Naive thymus-derived CD4-positive, alpha-beta T cell (primary cell): ENCODE measurements around the gene GUCY1B1. TPM values are rescaled to one million over a fixed set of nuclear protein-coding genes. Genes with fewer than 3 reads are reported as not detected.

ENCODE experiments used
- ATAC-seq: fragments of 150-1000 bp; cut with Tn5 transposase; 2 replicates; pipeline ENCODE4 v1.10.0; 2021; ENCODE audit warnings: mild to moderate bottlenecking, moderate library complexity
- CTCF ChIA-PET: fragments of 350-600 bp; sonication (Branson Sonifier 250); formaldehyde crosslinking; loops from one replicate; lab custom pipeline; 2021; ENCODE audit warnings: antibody characterized with exemption; lab: Charles Lee
- POLR2A ChIA-PET: fragments of 350-600 bp; sonication (Branson Sonifier 250); formaldehyde crosslinking; loops from one replicate; lab custom pipeline; 2021; ENCODE audit warnings: antibody characterized with exemption, inconsistent platforms; lab: Charles Lee
- DNase-seq, 9 donors: peaks; one replicate each; pipeline versions ENCODE4 v3.0.0 to v3.0.0-alpha.2; 2020 to 2022; ENCODE audit warnings: mixed read lengths in 1 of 9
- H3K27ac ChIP-seq: one replicate; pipeline ENCODE4 v1.7.0; 2013; ENCODE audit warnings: mild to moderate bottlenecking, low read depth, low read length, moderate library complexity
- H3K27me3 ChIP-seq, 2 donors: one replicate each; pipeline ENCODE4 v1.7.0; 2013; ENCODE audit warnings: low read length in 2 of 2, mild to moderate bottlenecking in 2 of 2, moderate library complexity in 2 of 2; ENCODE audit not compliant: control insufficient read depth in 2 of 2, insufficient read depth in 2 of 2
- H3K36me3 ChIP-seq, 3 experiments: 1 replicate in 2 of 3; 2 replicates in 1 of 3; pipeline ENCODE4 v1.7.0; 2013; ENCODE audit warnings: low read length in 3 of 3, mild to moderate bottlenecking in 3 of 3, moderate library complexity in 1 of 3; ENCODE audit not compliant: insufficient read depth in 3 of 3, control insufficient read depth in 2 of 3
- H3K4me1 ChIP-seq, 2 donors: one replicate each; pipeline ENCODE4 v1.7.0; 2013; ENCODE audit warnings: low read length in 2 of 2, mild to moderate bottlenecking in 2 of 2, moderate library complexity in 1 of 2; ENCODE audit not compliant: control insufficient read depth in 2 of 2, insufficient read depth in 2 of 2
- H3K4me3 ChIP-seq: 2 replicates; pipeline ENCODE4 v1.7.0; 2013; ENCODE audit warnings: mild to moderate bottlenecking, low read length
- H3K9me3 ChIP-seq, 3 experiments: 1 replicate in 2 of 3; 2 replicates in 1 of 3; pipeline ENCODE4 v1.7.0; 2013; ENCODE audit warnings: low read length in 3 of 3; ENCODE audit not compliant: control insufficient read depth in 2 of 3
- H3K27ac Mint-ChIP-seq, 9 donors: one replicate each; pipeline ENCODE4 v1.8.0; 2020 to 2022; ENCODE audit warnings: mixed read lengths in 9 of 9, mild to moderate bottlenecking in 8 of 9, moderate library complexity in 5 of 9, inconsistent platforms in 2 of 9
- H3K27me3 Mint-ChIP-seq, 5 donors: one replicate each; pipeline ENCODE4 v1.8.0; 2021 to 2022; ENCODE audit warnings: mixed read lengths in 5 of 5, mild to moderate bottlenecking in 1 of 5
- H3K36me3 Mint-ChIP-seq, 5 donors: one replicate each; pipeline ENCODE4 v1.8.0; 2020 to 2022; ENCODE audit warnings: mixed read lengths in 5 of 5, mild to moderate bottlenecking in 3 of 5, inconsistent platforms in 1 of 5
- H3K4me1 Mint-ChIP-seq, 7 donors: one replicate each; pipeline ENCODE4 v1.8.0; 2020 to 2022; ENCODE audit warnings: mixed read lengths in 7 of 7, mild to moderate bottlenecking in 3 of 7, inconsistent platforms in 1 of 7
- H3K4me3 Mint-ChIP-seq, 10 donors: one replicate each; pipeline ENCODE4 v1.8.0; 2020 to 2022; ENCODE audit warnings: mild to moderate bottlenecking in 10 of 10, mixed read lengths in 10 of 10, moderate library complexity in 6 of 10, inconsistent platforms in 2 of 10
- H3K9me3 Mint-ChIP-seq, 11 donors: one replicate each; pipeline ENCODE4 v1.8.0; 2020 to 2022; ENCODE audit warnings: mixed read lengths in 11 of 11, mild to moderate bottlenecking in 4 of 11, inconsistent platforms in 1 of 11, moderate library complexity in 1 of 11
- intact Hi-C, 2 donors: fragments of 100-400 bp; cut with micrococcal nuclease; formaldehyde crosslinking; loops; one replicate each; pipeline ENCODE4 v1.15.1; 2023
- polyA plus RNA-seq, 2 donors: library from polyadenylated mRNA; unstranded; fragments of 300-500 nt; fragmentation: Illumina TruSeq; gene quantifications; one replicate each; pipeline ENCODE4 v1.2.3, GENCODE V29; 2021
- total RNA-seq, 6 experiments: library from RNA in 5 of 6; stranded (reverse) in 5 of 6; gene quantifications; 1 replicate in 5 of 6; 2 replicates in 1 of 6; pipeline ENCODE4 v1.2.3 and lab custom pipeline; 2021 to 2026

Gene GUCY1B1
- total and polyA plus RNA-seq, 7 experiments from 2014 or later = 0.22 to 1.7 (median 0.29) TPM; not detected in 4

GRCh38 chr4:155742310-155743015 lies 16.4 kb upstream of the GUCY1B1 start:
- ChIA-PET POLR2A (no interaction called here), CTCF (no interaction called here)
- no peaks in the 10 kb centered on the region for H3K36me3 ChIP-seq
- H3K4me3 ChIP-seq = no peak overlapping the region
- ATAC-seq (no peak), DNase-seq (no peak)
- Mint-ChIP-seq H3K36me3 (no peaks in the 10 kb centered on the region), H3K4me3 (no peak overlapping the region), H3K4me1 (no peaks in the 10 kb centered on the region), H3K27me3 (peaks cover 0 to 10% (median 3%) of the 10 kb centered on the region in 5 donors), H3K27ac (no peak overlapping the region), H3K9me3 (peaks cover 0 to 4% (median 0%) of the 10 kb centered on the region in 11 donors)
- no peaks in the 10 kb centered on the region for H3K9me3 ChIP-seq
- no peak overlapping the region for H3K27ac ChIP-seq
- no peaks in the 10 kb centered on the region for H3K27me3 ChIP-seq
- intact Hi-C loops = no loop called here
- H3K4me1 ChIP-seq = no peaks in the 10 kb centered on the region

GRCh38 chr4:155745984-155746383 lies 12.8 kb upstream of the GUCY1B1 start:
- ChIA-PET CTCF (no interaction called here), POLR2A (no interaction called here)
- no peak for ATAC-seq

GRCh38 chr4:155748039-155748438 lies 10.8 kb upstream of the GUCY1B1 start:
- Mint-ChIP-seq H3K27me3 (peaks cover 0 to 12% (median 3%) of the 10 kb centered on the region in 5 donors), H3K36me3 (no peaks in the 10 kb centered on the region), H3K9me3 (peaks cover 0 to 5% (median 0%) of the 10 kb centered on the region in 11 donors), H3K4me1 (no peaks in the 10 kb centered on the region), H3K4me3 (no peak overlapping the region), H3K27ac (no peak overlapping the region)
- Histone ChIP-seq H3K27me3 (no peaks in the 10 kb centered on the region), H3K36me3 (no peaks in the 10 kb centered on the region), H3K9me3 (no peaks in the 10 kb centered on the region), H3K4me3 (no peak overlapping the region), H3K27ac (no peak overlapping the region), H3K4me1 (no peaks in the 10 kb centered on the region)
- no peak for ATAC-seq
- intact Hi-C loops = no loop called here
- ChIA-PET POLR2A (no interaction called here), CTCF (interaction anchor here (0.6 kb wide), 1 partner anchor 14 kb away, joined by 3 read pairs; no protein-coding TSS in a partner anchor)
- no peak for DNase-seq

More at GRCh38 chr4:155745984-155746383, 12.8 kb upstream of the GUCY1B1 start:
- Mint-ChIP-seq H3K36me3 (no peaks in the 10 kb centered on the region), H3K27me3 (peaks cover 0 to 10% (median 0%) of the 10 kb centered on the region in 5 donors), H3K4me3 (no peak overlapping the region), H3K9me3 (peaks cover 0 to 4% (median 0%) of the 10 kb centered on the region in 11 donors), H3K4me1 (no peaks in the 10 kb centered on the region), H3K27ac (no peak overlapping the region)
- Histone ChIP-seq H3K27me3 (no peaks in the 10 kb centered on the region), H3K36me3 (no peaks in the 10 kb centered on the region), H3K27ac (no peak overlapping the region), H3K4me1 (no peaks in the 10 kb centered on the region), H3K4me3 (no peak overlapping the region), H3K9me3 (no peaks in the 10 kb centered on the region)
- intact Hi-C loops = no loop called here
- DNase-seq = no peak

GRCh38 chr4:155749041-155749440 lies 9.8 kb upstream of the GUCY1B1 start:
- Mint-ChIP-seq H3K4me1 (no peaks in the 10 kb centered on the region), H3K4me3 (no peak overlapping the region), H3K9me3 (peaks cover 0 to 5% (median 0%) of the 10 kb centered on the region in 11 donors), H3K27ac (no peak overlapping the region), H3K27me3 (peaks cover 0 to 12% (median 3%) of the 10 kb centered on the region in 5 donors), H3K36me3 (no peaks in the 10 kb centered on the region)
- POLR2A ChIA-PET = no interaction called here
- ATAC-seq (no peak), DNase-seq (no peak)
- Histone ChIP-seq H3K9me3 (no peaks in the 10 kb centered on the region), H3K4me3 (no peak overlapping the region), H3K36me3 (no peaks in the 10 kb centered on the region), H3K4me1 (no peaks in the 10 kb centered on the region), H3K27me3 (no peaks in the 10 kb centered on the region), H3K27ac (no peak overlapping the region)
- CTCF ChIA-PET = no interaction called here
- intact Hi-C loops = no loop called here

- Mint-ChIP-seq H3K27me3 (peaks cover 3 to 17% (median 7%) of the 10 kb centered on the region in 5 donors), H3K4me3 (no peak overlapping the region), H3K36me3 (no peaks in the 10 kb centered on the region), H3K9me3 (peaks cover 0 to 5% (median 0%) of the 10 kb centered on the region in 11 donors), H3K27ac (no peak overlapping the region), H3K4me1 (no peaks in the 10 kb centered on the region)
- Histone ChIP-seq H3K36me3 (no peaks in the 10 kb centered on the region), H3K4me3 (no peak overlapping the region), H3K4me1 (no peaks in the 10 kb centered on the region), H3K27ac (no peak overlapping the region), H3K27me3 (no peaks in the 10 kb centered on the region), H3K9me3 (no peaks in the 10 kb centered on the region)
- ChIA-PET CTCF (no interaction called here), POLR2A (no interaction called here)
- intact Hi-C loops = no loop called here
- ATAC-seq = no peak
- no peak for DNase-seq
Measured at GRCh38 chr4:155751569-155751968, 7.3 kb upstream of the GUCY1B1 start.

GRCh38 chr4:155757745-155758265 lies 1.0 kb upstream of the GUCY1B1 start:
- intact Hi-C loops = loop anchor here in 1 of 2 donors (5.0 kb wide), 1 partner anchor 381 kb away; the partner anchor contains the start of gene MAP9
- H3K27ac Mint-ChIP-seq = no peak overlapping the region
- DNase-seq (no peak), ATAC-seq (no peak)
- peaks cover 17 to 34% (median 30%) of the 10 kb centered on the region in 5 donors for H3K27me3 Mint-ChIP-seq
- CTCF ChIA-PET = no interaction called here
- Histone ChIP-seq H3K27ac (no peak overlapping the region), H3K4me3 (no peak overlapping the region), H3K4me1 (no peaks in the 10 kb centered on the region), H3K9me3 (no peaks in the 10 kb centered on the region), H3K27me3 (peaks cover 0 to 10% of the 10 kb centered on the region in 2 donors), H3K36me3 (no peaks in the 10 kb centered on the region)
- peaks cover 6 to 14% (median 10%) of the 10 kb centered on the region in 7 donors for H3K4me1 Mint-ChIP-seq
- peak overlapping the region in 2 of 10 donors; percentile 61 to 63 for H3K4me3 Mint-ChIP-seq
- POLR2A ChIA-PET = no interaction called here
- peaks cover 0 to 10% (median 0%) of the 10 kb centered on the region in 11 donors for H3K9me3 Mint-ChIP-seq
- peaks cover 0 to 2% (median 0%) of the 10 kb centered on the region in 5 donors for H3K36me3 Mint-ChIP-seq
